ENCODE data around the gene MGAT4A. TPM values are rescaled to one million over a fixed set of nuclear protein-coding genes. Genes with fewer than 3 reads are reported as not detected.

The MGAT4A gene
- total and polyA plus RNA-seq, 9 donors: 3.9 to 14.7 (median 12.6) TPM

DNA sequence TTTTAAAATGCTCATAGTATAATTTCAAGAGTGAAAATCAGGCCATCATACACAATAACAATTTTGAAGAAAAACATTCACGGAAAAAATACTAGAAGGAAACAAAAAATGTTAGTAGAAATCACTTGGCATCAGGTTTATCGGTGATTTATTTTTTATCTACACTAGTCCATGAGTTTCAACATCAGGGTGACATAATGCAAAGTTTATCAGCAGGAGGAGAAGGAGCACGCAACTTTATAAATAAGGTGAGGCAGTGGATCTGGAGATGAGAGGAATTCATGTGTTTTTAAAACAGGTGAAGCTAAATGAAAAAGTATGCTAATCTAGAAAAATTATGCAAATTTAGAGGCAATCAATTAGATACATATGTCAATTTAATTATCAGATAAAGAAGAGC is 54.2 kb downstream of the MGAT4A start:
- no peak overlapping the region for H3K4me3 ChIP-seq
- H3K27me3 ChIP-seq: no peaks in the 10 kb centered on the region
- TF ChIP-seq POLR2A (IDR thresholded peaks at IDR 0.05): no peak
- no peak for TF ChIP-seq EP300 (IDR thresholded peaks at IDR 0.05)
- TF ChIP-seq, protein P1, sequence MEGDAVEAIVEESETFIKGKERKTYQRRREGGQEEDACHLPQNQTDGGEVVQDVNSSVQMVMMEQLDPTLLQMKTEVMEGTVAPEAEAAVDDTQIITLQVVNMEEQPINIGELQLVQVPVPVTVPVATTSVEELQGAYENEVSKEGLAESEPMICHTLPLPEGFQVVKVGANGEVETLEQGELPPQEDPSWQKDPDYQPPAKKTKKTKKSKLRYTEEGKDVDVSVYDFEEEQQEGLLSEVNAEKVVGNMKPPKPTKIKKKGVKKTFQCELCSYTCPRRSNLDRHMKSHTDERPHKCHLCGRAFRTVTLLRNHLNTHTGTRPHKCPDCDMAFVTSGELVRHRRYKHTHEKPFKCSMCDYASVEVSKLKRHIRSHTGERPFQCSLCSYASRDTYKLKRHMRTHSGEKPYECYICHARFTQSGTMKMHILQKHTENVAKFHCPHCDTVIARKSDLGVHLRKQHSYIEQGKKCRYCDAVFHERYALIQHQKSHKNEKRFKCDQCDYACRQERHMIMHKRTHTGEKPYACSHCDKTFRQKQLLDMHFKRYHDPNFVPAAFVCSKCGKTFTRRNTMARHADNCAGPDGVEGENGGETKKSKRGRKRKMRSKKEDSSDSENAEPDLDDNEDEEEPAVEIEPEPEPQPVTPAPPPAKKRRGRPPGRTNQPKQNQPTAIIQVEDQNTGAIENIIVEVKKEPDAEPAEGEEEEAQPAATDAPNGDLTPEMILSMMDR (IDR thresholded peaks at IDR 0.05): no peak
- DNase-seq: no peak
- intact Hi-C loops (cut with DNase I): no loop called here
- 94 to 95% (median 95%) methylated on average over 3 of the region's 3 CpGs for WGBS, 3 donors
- no peaks in the 10 kb centered on the region for H3K4me1 ChIP-seq (ENCODE audit: insufficient read depth)
- H3K9me3 ChIP-seq: no peaks in the 10 kb centered on the region
- no peaks in the 10 kb centered on the region for H3K36me3 ChIP-seq
- H3K27ac ChIP-seq: no peak overlapping the region

DNA sequence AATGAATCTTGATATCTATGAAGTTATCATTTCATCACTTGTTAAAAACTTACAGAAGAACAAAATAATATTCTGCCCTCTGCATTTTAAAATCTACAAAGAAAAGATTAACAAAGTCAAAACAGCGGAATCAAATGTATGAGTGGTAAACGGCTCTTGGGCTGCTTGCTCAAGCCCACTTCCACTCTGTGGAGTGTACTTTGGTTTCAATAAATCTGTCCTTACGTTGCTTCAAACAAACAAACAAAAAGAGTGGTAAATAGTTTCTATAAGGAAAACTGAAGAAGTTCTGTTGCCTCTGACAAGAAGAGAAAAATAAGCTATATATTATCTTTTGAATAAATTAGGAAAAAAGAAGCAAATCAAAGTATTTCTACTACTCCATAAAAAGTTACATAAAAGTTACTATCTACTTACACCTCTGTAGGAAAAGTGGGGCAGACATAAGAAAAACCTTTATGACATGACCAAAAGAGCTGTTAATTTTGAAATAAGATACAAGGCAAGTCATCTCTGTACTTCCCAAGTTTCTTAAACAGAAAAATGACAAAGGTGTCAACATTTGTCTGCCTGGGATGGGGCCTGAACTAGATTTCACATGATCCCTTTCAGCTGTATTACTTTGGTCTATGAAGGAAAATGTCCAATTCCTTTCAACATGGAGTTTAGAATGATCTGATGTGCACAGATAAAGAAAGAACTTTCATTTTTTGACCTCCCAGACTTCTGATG is 56.5 kb downstream of the MGAT4A start:
- no peak overlapping the region for H3K4me3 ChIP-seq
- TF ChIP-seq EP300 (IDR thresholded peaks at IDR 0.05) (no peak), POLR2A (IDR thresholded peaks at IDR 0.05) (no peak)
- TF ChIP-seq, protein P1 (IDR thresholded peaks at IDR 0.05): no peak
- H3K27ac ChIP-seq: no peak overlapping the region
- H3K4me1 ChIP-seq (ENCODE audit: insufficient read depth): no peaks in the 10 kb centered on the region
- H3K27me3 ChIP-seq: no peaks in the 10 kb centered on the region
- DNase-seq: no peak
- 89 to 95% (median 94%) methylated on average over 3 of the region's 3 CpGs for WGBS, 3 donors
- intact Hi-C loops (cut with DNase I): no loop called here
- H3K9me3 ChIP-seq: no peaks in the 10 kb centered on the region
- H3K36me3 ChIP-seq: no peaks in the 10 kb centered on the region

DNA sequence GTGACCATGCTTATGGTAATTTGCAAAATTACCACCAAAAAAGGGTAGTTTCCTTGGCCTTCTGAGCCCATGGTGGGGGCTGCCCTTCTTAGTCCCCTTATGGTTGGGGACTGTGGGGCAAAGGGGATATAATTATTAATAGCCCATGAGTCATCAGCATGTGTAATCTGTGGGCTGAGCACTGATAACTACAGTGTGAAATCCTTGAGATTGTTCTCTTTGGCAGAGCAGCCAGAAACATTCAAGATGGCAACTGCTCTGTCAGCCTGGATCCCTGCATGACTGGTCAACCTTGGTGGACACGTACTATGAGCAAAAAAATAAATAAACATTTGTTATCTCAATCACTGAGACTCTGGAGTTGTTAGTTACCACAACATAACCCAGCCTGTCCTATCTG is 61.3 kb downstream of the MGAT4A start:
- no peaks in the 10 kb centered on the region for H3K36me3 ChIP-seq
- TF ChIP-seq, protein P1 (IDR thresholded peaks at IDR 0.05): no peak
- TF ChIP-seq EP300 (IDR thresholded peaks at IDR 0.05) (no peak), POLR2A (IDR thresholded peaks at IDR 0.05) (no peak)
- H3K4me3 ChIP-seq: no peak overlapping the region
- 11 to 29% (median 20%) methylated on average over 1 of the region's 1 CpG for WGBS, 3 donors
- no peak overlapping the region for H3K27ac ChIP-seq
- intact Hi-C loops (cut with DNase I): no loop called here
- no peak for DNase-seq
- no peaks in the 10 kb centered on the region for H3K4me1 ChIP-seq (ENCODE audit: insufficient read depth)
- H3K27me3 ChIP-seq: no peaks in the 10 kb centered on the region
- H3K9me3 ChIP-seq: no peaks in the 10 kb centered on the region

DNA sequence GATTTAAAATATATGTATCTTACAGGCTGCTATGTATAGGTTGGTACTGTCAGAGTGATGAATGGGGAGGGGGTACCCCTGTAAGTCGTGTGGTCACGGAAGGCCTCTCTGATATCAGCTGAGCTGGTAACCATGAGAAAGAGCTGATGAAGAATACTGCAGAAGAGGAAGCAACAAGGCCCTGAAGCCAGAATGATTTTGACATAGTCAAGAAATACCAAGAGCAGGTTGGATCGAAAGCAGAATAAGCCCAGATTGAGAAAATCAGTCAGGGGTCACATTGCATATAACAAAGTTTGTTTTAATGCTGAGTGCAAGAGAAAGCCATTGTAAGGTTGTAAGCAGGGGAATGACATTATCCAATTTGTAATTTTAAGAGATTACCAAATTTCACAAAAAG is 65.3 kb downstream of the MGAT4A start:
- WGBS, 3 donors: 76 to 88% (median 86%) methylated on average over 3 of the region's 3 CpGs
- TF ChIP-seq, protein P1 (IDR thresholded peaks at IDR 0.05): no peak
- TF ChIP-seq EP300 (IDR thresholded peaks at IDR 0.05) (no peak), POLR2A (IDR thresholded peaks at IDR 0.05) (no peak)
- Histone ChIP-seq H3K27me3 (no peaks in the 10 kb centered on the region), H3K4me1 (ENCODE audit: insufficient read depth) (no peaks in the 10 kb centered on the region), H3K27ac (no peak overlapping the region), H3K4me3 (no peak overlapping the region), H3K9me3 (no peaks in the 10 kb centered on the region), H3K36me3 (no peaks in the 10 kb centered on the region)
- intact Hi-C loops (cut with DNase I): no loop called here
- no peak for DNase-seq
